NCI-H82 treated with DMSO at 0.1 percent for 48 hours (cell line): ENCODE results near the gene NTRK2.
"Not testable (repeated sequence)": the region's sequence is repeated elsewhere in the genome, so short reads cannot be mapped to it uniquely, and the experiment has no call there.

Experiments used
- DNase-seq: peaks from one replicate; lab custom pipeline; 2025; ENCODE audit not compliant: unreplicated experiment; lab: John Stamatoyannopoulos, UW

Gene NTRK2

GRCh38 chr9:85046475-85046874 lies 376.9 kb downstream of the NTRK2 start:
- DNase-seq, result no peak

- DNase-seq, result no peak
These were observed 383.8 kb downstream of the NTRK2 start for GRCh38 chr9:85053206-85053786.

DNA sequence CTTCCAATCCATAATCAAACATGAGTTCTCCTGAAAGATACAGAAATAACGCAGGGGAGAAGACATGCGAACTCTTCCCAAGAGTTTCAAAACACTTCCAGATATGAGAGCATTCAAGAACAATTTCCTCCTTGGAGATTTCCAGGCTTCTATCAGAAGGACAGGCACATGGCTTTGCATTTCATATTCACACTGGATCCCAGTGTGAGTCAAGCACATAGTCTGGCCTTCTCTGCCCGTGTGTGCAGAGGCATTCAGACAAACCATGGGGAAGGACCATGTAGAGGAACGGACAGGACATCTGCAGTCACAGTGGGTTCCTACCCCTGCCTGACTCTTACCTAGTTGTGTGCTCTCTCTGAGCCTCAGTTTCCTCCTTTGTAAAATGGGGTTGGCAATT lies 384.5 kb downstream of the NTRK2 start:
- no peak for DNase-seq

DNA sequence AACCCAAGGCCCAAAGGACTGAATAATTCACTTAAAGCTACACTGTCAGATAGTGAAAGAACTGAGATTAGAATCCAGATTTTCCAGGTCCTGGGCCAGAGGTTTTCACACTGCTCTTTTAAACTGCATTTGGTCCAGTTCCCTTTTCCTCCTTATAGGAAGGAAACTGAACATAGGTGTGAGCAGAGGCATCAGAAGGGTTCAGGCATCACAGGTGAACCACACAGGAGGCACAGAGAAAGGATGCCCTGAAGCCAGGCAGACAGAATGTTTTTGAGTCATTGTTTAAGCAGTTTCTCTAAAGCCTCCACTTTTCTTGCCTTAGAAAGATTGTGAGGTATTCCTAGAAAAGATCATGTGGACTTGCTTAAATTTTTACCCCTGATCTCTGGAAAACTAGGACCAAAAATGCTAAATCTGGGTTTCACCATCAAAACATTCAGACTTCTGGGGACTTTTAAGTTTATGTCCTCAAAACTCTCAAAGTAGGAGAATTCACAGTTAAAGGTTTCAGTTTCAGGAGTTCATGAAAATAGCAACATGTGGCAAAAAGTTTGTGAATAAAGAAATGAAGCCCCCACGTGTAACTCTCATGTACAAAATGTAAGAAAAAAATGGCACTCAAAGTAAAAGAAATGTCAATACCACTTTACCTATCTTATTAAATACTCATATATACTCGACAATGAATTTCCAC lies 386.1 kb downstream of the NTRK2 start:
- DNase-seq, result no peak

DNA sequence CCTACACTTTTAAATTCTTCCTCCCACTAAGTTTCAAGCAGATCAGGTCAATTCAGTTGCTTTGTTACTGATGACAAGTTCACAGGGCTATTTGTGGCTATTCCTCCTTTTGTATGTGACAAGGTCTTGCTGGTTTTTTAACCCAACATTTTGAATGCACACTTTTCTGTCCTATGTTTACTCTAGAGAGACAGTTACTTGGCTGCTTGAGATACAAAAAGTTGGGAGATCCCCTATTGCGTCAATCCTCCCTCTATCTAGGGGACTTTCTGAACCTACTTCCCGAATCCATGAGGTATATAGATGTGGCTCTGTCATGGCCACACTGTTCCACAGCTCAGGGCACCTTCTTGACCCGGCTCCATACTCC lies 386.7 kb downstream of the NTRK2 start:
- no peak for DNase-seq

DNA sequence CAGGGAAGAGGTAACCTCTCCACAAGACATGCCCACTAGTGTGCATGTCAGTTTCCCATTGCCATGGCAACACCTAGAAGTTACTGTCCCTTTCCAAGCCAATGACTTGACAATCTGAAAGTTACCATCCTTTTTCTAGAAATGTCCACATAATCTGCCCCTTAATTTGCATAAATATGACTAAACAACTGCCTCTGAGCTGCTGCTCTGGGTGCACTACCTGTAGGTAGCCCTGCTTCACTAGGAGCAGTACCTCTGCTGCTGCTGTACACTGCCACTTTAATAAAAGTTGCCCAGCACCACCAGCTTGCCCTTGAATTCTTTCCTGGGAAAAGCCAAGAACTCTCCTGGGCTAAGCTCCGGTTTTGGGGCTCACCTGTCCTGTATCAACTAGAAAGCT lies 392.4 kb downstream of the NTRK2 start:
- no peak for DNase-seq

GRCh38 chr9:85062385-85063022 lies 393.0 kb downstream of the NTRK2 start:
- no peak for DNase-seq

DNA sequence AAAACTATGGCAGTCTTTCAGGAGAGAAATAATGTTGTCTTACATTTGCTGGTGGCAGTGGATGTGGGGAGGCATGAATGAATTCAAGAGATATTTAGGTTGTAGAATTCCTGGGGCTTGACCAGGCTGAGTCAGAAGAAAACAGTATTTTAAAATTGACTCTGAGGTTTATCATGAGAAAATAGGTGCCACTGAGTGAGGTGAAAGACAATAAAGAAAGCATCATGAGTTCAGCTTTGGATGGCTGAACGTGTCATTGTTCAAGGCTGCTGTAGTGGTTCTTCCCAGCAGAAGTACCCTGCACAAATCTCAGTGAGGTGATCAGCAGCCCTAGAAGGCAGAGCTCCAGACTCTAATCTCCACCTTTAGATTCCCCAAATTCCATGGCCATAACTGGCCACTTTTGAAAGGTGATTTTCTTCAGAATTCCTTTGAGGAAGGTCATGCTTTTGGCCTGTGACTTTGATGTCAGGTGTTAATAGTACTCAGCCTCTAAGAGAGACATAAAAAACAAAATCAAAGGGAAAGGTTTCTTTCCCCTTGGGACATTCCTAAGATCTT lies 395.4 kb downstream of the NTRK2 start:
- DNase-seq, result no peak

GRCh38 chr9:85067792-85068191 lies 398.3 kb downstream of the NTRK2 start:
- no peak for DNase-seq

GRCh38 chr9:85069421-85069820 lies 399.9 kb downstream of the NTRK2 start:
- DNase-seq, result not testable (repeated sequence)
